Measurements from ENCODE around the gene IRF2BP2.

Gene IRF2BP2

GRCh38 chr1:234632225-234632624, 22.2 kb upstream of the IRF2BP2 start:
- Histone ChIP-seq H3K27me3 (ENCODE audit: low read depth, low read length) (no peaks in the 10 kb centered on the region), H3K36me3 (ENCODE audit: control insufficient read depth in 1 of 2, insufficient read depth in 2 of 2, low read length in 2 of 2) (no peaks in the 10 kb centered on the region), H3K4me3 (ENCODE audit: low read depth in 1 of 2, low read length in 2 of 2) (no peak overlapping the region), H3K4me1 (ENCODE audit: control insufficient read depth in 1 of 2, insufficient read depth in 2 of 2, low read length in 2 of 2) (no peaks in the 10 kb centered on the region), H3K27ac (ENCODE audit: low read length) (no peak overlapping the region), H3K9me3 (ENCODE audit: control insufficient read depth in 1 of 2, low read length in 2 of 2) (no peaks in the 10 kb centered on the region)

- Histone ChIP-seq H3K27ac (ENCODE audit: low read length) (no peak overlapping the region), H3K27me3 (ENCODE audit: low read depth, low read length) (no peaks in the 10 kb centered on the region), H3K4me1 (ENCODE audit: control insufficient read depth in 1 of 2, insufficient read depth in 2 of 2, low read length in 2 of 2) (no peaks in the 10 kb centered on the region), H3K9me3 (ENCODE audit: control insufficient read depth in 1 of 2, low read length in 2 of 2) (no peaks in the 10 kb centered on the region), H3K4me3 (ENCODE audit: low read depth in 1 of 2, low read length in 2 of 2) (no peak overlapping the region), H3K36me3 (ENCODE audit: control insufficient read depth in 1 of 2, insufficient read depth in 2 of 2, low read length in 2 of 2) (no peaks in the 10 kb centered on the region)
Measured at GRCh38 chr1:234631721-234632125, 21.7 kb upstream of the IRF2BP2 start.

- no peaks in the 10 kb centered on the region for H3K9me3 ChIP-seq (ENCODE audit: control insufficient read depth in 1 of 2, low read length in 2 of 2)
- no peak overlapping the region for H3K4me3 ChIP-seq (ENCODE audit: low read depth in 1 of 2, low read length in 2 of 2)
- H3K27ac ChIP-seq (ENCODE audit: low read length), result no peak overlapping the region
- H3K36me3 ChIP-seq (ENCODE audit: control insufficient read depth in 1 of 2, insufficient read depth in 2 of 2, low read length in 2 of 2), result no peaks in the 10 kb centered on the region
- H3K4me1 ChIP-seq (ENCODE audit: control insufficient read depth in 1 of 2, insufficient read depth in 2 of 2, low read length in 2 of 2), result peaks cover 0 to 4% of the 10 kb centered on the region in 2 donors
- no peaks in the 10 kb centered on the region for H3K27me3 ChIP-seq (ENCODE audit: low read depth, low read length)
Measured at GRCh38 chr1:234629026-234629425, 19.0 kb upstream of the IRF2BP2 start.

- H3K27ac ChIP-seq (ENCODE audit: low read length), result no peak overlapping the region
- no peaks in the 10 kb centered on the region for H3K27me3 ChIP-seq (ENCODE audit: low read depth, low read length)
- H3K9me3 ChIP-seq (ENCODE audit: control insufficient read depth in 1 of 2, low read length in 2 of 2), result no peaks in the 10 kb centered on the region
- peaks cover 0 to 4% of the 10 kb centered on the region in 2 donors for H3K4me1 ChIP-seq (ENCODE audit: control insufficient read depth in 1 of 2, insufficient read depth in 2 of 2, low read length in 2 of 2)
- H3K4me3 ChIP-seq (ENCODE audit: low read depth in 1 of 2, low read length in 2 of 2), result no peak overlapping the region
- no peaks in the 10 kb centered on the region for H3K36me3 ChIP-seq (ENCODE audit: control insufficient read depth in 1 of 2, insufficient read depth in 2 of 2, low read length in 2 of 2)
Measured at GRCh38 chr1:234628089-234628488, 18.1 kb upstream of the IRF2BP2 start.

GRCh38 chr1:234627009-234627950, 17.3 kb upstream of the IRF2BP2 start:
- Histone ChIP-seq H3K27me3 (ENCODE audit: low read depth, low read length) (no peaks in the 10 kb centered on the region), H3K4me1 (ENCODE audit: control insufficient read depth in 1 of 2, insufficient read depth in 2 of 2, low read length in 2 of 2) (peaks cover 0 to 4% of the 10 kb centered on the region in 2 donors), H3K27ac (ENCODE audit: low read length) (no peak overlapping the region), H3K36me3 (ENCODE audit: control insufficient read depth in 1 of 2, insufficient read depth in 2 of 2, low read length in 2 of 2) (no peaks in the 10 kb centered on the region), H3K4me3 (ENCODE audit: low read depth in 1 of 2, low read length in 2 of 2) (no peak overlapping the region), H3K9me3 (ENCODE audit: control insufficient read depth in 1 of 2, low read length in 2 of 2) (no peaks in the 10 kb centered on the region)

- Histone ChIP-seq H3K4me1 (ENCODE audit: control insufficient read depth in 1 of 2, insufficient read depth in 2 of 2, low read length in 2 of 2) (peaks cover 0 to 7% of the 10 kb centered on the region in 2 donors), H3K27ac (ENCODE audit: low read length) (no peak overlapping the region), H3K9me3 (ENCODE audit: control insufficient read depth in 1 of 2, low read length in 2 of 2) (no peaks in the 10 kb centered on the region), H3K4me3 (ENCODE audit: low read depth in 1 of 2, low read length in 2 of 2) (no peak overlapping the region), H3K27me3 (ENCODE audit: low read depth, low read length) (no peaks in the 10 kb centered on the region), H3K36me3 (ENCODE audit: control insufficient read depth in 1 of 2, insufficient read depth in 2 of 2, low read length in 2 of 2) (no peaks in the 10 kb centered on the region)
Measured at GRCh38 chr1:234626391-234626790, 16.4 kb upstream of the IRF2BP2 start.

GRCh38 chr1:234624724-234625117, 14.7 kb upstream of the IRF2BP2 start:
- Histone ChIP-seq H3K4me3 (ENCODE audit: low read depth in 1 of 2, low read length in 2 of 2) (no peak overlapping the region), H3K27ac (ENCODE audit: low read length) (no peak overlapping the region), H3K4me1 (ENCODE audit: control insufficient read depth in 1 of 2, insufficient read depth in 2 of 2, low read length in 2 of 2) (peaks cover 0 to 7% of the 10 kb centered on the region in 2 donors), H3K9me3 (ENCODE audit: control insufficient read depth in 1 of 2, low read length in 2 of 2) (no peaks in the 10 kb centered on the region), H3K36me3 (ENCODE audit: control insufficient read depth in 1 of 2, insufficient read depth in 2 of 2, low read length in 2 of 2) (no peaks in the 10 kb centered on the region), H3K27me3 (ENCODE audit: low read depth, low read length) (no peaks in the 10 kb centered on the region)

GRCh38 chr1:234621657-234622335, 11.8 kb upstream of the IRF2BP2 start:
- Histone ChIP-seq H3K27ac (ENCODE audit: low read length) (no peak overlapping the region), H3K9me3 (ENCODE audit: control insufficient read depth in 1 of 2, low read length in 2 of 2) (no peaks in the 10 kb centered on the region)

GRCh38 chr1:234621127-234621468, 11.1 kb upstream of the IRF2BP2 start:
- Histone ChIP-seq H3K4me3 (ENCODE audit: low read depth in 1 of 2, low read length in 2 of 2) (no peak overlapping the region), H3K36me3 (ENCODE audit: control insufficient read depth in 1 of 2, insufficient read depth in 2 of 2, low read length in 2 of 2) (peaks cover 0 to 13% of the 10 kb centered on the region in 2 donors), H3K4me1 (ENCODE audit: control insufficient read depth in 1 of 2, insufficient read depth in 2 of 2, low read length in 2 of 2) (peaks cover 4 to 22% of the 10 kb centered on the region in 2 donors), H3K27ac (ENCODE audit: low read length) (no peak overlapping the region), H3K27me3 (ENCODE audit: low read depth, low read length) (no peaks in the 10 kb centered on the region), H3K9me3 (ENCODE audit: control insufficient read depth in 1 of 2, low read length in 2 of 2) (no peaks in the 10 kb centered on the region)

More at GRCh38 chr1:234621657-234622335, 11.8 kb upstream of the IRF2BP2 start:
- Histone ChIP-seq H3K27me3 (ENCODE audit: low read depth, low read length) (no peaks in the 10 kb centered on the region), H3K36me3 (ENCODE audit: control insufficient read depth in 1 of 2, insufficient read depth in 2 of 2, low read length in 2 of 2) (peaks cover 0 to 13% of the 10 kb centered on the region in 2 donors), H3K4me1 (ENCODE audit: control insufficient read depth in 1 of 2, insufficient read depth in 2 of 2, low read length in 2 of 2) (peaks cover 0 to 16% of the 10 kb centered on the region in 2 donors), H3K4me3 (ENCODE audit: low read depth in 1 of 2, low read length in 2 of 2) (no peak overlapping the region)

GRCh38 chr1:234620272-234621126, 10.5 kb upstream of the IRF2BP2 start:
- H3K27ac ChIP-seq (ENCODE audit: low read length), result peak overlapping the region; percentile 62
- peak overlapping the region in 1 of 2 donors; percentile 2 for H3K4me3 ChIP-seq (ENCODE audit: low read depth in 1 of 2, low read length in 2 of 2)
- peaks cover 0 to 13% of the 10 kb centered on the region in 2 donors for H3K36me3 ChIP-seq (ENCODE audit: control insufficient read depth in 1 of 2, insufficient read depth in 2 of 2, low read length in 2 of 2)
- peaks cover 4 to 24% of the 10 kb centered on the region in 2 donors for H3K4me1 ChIP-seq (ENCODE audit: control insufficient read depth in 1 of 2, insufficient read depth in 2 of 2, low read length in 2 of 2)
- no peaks in the 10 kb centered on the region for H3K9me3 ChIP-seq (ENCODE audit: control insufficient read depth in 1 of 2, low read length in 2 of 2)
- H3K27me3 ChIP-seq (ENCODE audit: low read depth, low read length), result no peaks in the 10 kb centered on the region

- Histone ChIP-seq H3K27ac (ENCODE audit: low read length) (peak overlapping the region; percentile 62), H3K4me1 (ENCODE audit: control insufficient read depth in 1 of 2, insufficient read depth in 2 of 2, low read length in 2 of 2) (peaks cover 4 to 21% of the 10 kb centered on the region in 2 donors)
Measured at GRCh38 chr1:234619794-234620247, 9.8 kb upstream of the IRF2BP2 start.

More at GRCh38 chr1:234619794-234620247, 9.8 kb upstream of the IRF2BP2 start:
- H3K9me3 ChIP-seq (ENCODE audit: control insufficient read depth in 1 of 2, low read length in 2 of 2), result no peaks in the 10 kb centered on the region
- H3K27me3 ChIP-seq (ENCODE audit: low read depth, low read length), result no peaks in the 10 kb centered on the region
- peak overlapping the region in 1 of 2 donors; percentile 2 for H3K4me3 ChIP-seq (ENCODE audit: low read depth in 1 of 2, low read length in 2 of 2)
- H3K36me3 ChIP-seq (ENCODE audit: control insufficient read depth in 1 of 2, insufficient read depth in 2 of 2, low read length in 2 of 2), result peaks cover 0 to 13% of the 10 kb centered on the region in 2 donors

All from muscle layer of duodenum (tissue), 2 donors.